A673 (cell line): ENCODE measurements around the gene CIZ1. TPM values are rescaled to one million over a fixed set of nuclear protein-coding genes. Genes with fewer than 3 reads are reported as not detected.

Experiments
- BruUV-seq: library from RNA; stranded (reverse); fragments of 400-500 nt; replicated peaks from 2 replicates; lab custom pipeline; 2021; lab: Mats Ljungman, UMichigan
- CTCF ChIA-PET: fragments of 300-600 bp; sonication (Branson Sonifier 250); formaldehyde crosslinking; loops from one replicate; lab custom pipeline; 2022; ENCODE audit warnings: antibody characterized with exemption; lab: Charles Lee
- POLR2A ChIA-PET: fragments of 300-600 bp; sonication (Branson Sonifier 250); formaldehyde crosslinking; loops from one replicate; lab custom pipeline; 2022; ENCODE audit warnings: antibody characterized with exemption; ENCODE audit not compliant: low non-redundant PET; lab: Charles Lee
- DNase-seq: peaks from one replicate; pipeline ENCODE4 v3.0.0-alpha.2; 2015; ENCODE audit warnings: low spot score
- H3K27ac ChIP-seq: fragments of 200-600 bp; sonication (generic); 2 replicates; pipeline ENCODE4 v1.5.1; 2016; ENCODE audit warnings: mixed run types, low read depth, mild to moderate bottlenecking, mixed read lengths, antibody characterized with exemption, low read length; ENCODE audit not compliant: poor library complexity, severe bottlenecking
- H3K27me3 ChIP-seq: fragments of 200-600 bp; sonication (generic); replicated peaks from 2 replicates; pipeline ENCODE4 v1.6.1; 2017; ENCODE audit warnings: mixed run types, low read depth, mild to moderate bottlenecking, mixed read lengths, antibody characterized with exemption, low read length; ENCODE audit not compliant: insufficient read depth, poor library complexity
- H3K36me3 ChIP-seq: fragments of 200-600 bp; sonication (generic); 2 replicates; pipeline ENCODE4 v1.6.1; 2016; ENCODE audit warnings: mixed run types, mild to moderate bottlenecking, mixed read lengths, antibody characterized with exemption, low read length; ENCODE audit not compliant: insufficient read depth, poor library complexity, severe bottlenecking
- H3K4me1 ChIP-seq: fragments of 200-600 bp; sonication (generic); 2 replicates; pipeline ENCODE4 v1.6.1; 2017; ENCODE audit warnings: mixed run types, mild to moderate bottlenecking, mixed read lengths, antibody characterized with exemption, low read length; ENCODE audit not compliant: insufficient read depth, poor library complexity, severe bottlenecking
- H3K4me3 ChIP-seq: fragments of 200-600 bp; sonication (generic); 2 replicates; pipeline ENCODE4 v1.5.1; 2016; ENCODE audit warnings: low read depth, mixed run types, mild to moderate bottlenecking, mixed read lengths, low read length; ENCODE audit not compliant: poor library complexity, severe bottlenecking
- H3K9me3 ChIP-seq: fragments of 200-600 bp; sonication (generic); 2 replicates; pipeline ENCODE4 v1.6.1; 2016; ENCODE audit warnings: mixed run types, low read depth, mild to moderate bottlenecking, mixed read lengths, antibody characterized with exemption, low read length; ENCODE audit not compliant: poor library complexity, severe bottlenecking
- EZH2 ChIP-seq: fragments of 200-600 bp; sonication (generic); IDR thresholded peaks from 2 replicates; pipeline ENCODE4 v1.6.1; 2017; ENCODE audit warnings: borderline replicate concordance, low read depth, mild to moderate bottlenecking, mixed read lengths, antibody characterized with exemption, low read length; ENCODE audit not compliant: poor library complexity, severe bottlenecking
- intact Hi-C: fragments of 100-400 bp; cut with micrococcal nuclease; formaldehyde crosslinking; loops from one replicate; pipeline ENCODE4 v1.10.0; 2022; ENCODE audit not compliant: unreplicated experiment
- total RNA-seq: library from RNA; stranded (reverse); gene quantifications from 2 replicates; pipeline ENCODE4 v1.2.3, GENCODE V29; 2021
- TF ChIP-seq, protein P1 (sequence below): fragments of 300-800, 200-600 bp; sonication (generic); conservative IDR thresholded peaks from 2 replicates; pipeline ENCODE4 v1.5.1; 2017; ENCODE audit warnings: low read depth, mild to moderate bottlenecking, antibody characterized with exemption, low read length, moderate library complexity, mixed read lengths

The CIZ1 gene
- total RNA-seq, 1 experiment from 2014 or later, result 158 TPM

DNA sequence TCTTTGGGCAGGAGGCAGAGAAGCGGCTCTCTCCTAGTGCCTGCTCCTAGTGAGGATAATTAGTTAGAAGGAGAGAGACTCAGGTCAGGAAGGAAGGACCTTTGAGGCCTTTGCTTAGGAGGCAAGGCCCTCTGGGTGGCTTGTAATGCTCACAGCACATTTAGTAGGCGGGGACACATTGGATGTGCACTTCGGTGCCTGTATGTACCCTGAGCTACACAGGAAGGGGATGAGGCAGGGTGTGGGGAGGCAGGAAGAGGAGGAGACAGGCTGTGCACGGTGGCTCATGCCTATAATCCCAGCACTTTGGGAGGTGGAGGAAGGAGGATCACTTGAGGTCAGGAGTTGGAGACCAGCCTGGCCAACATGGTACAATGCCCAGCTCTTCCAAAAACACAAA, 49.3 kb downstream of the CIZ1 start:
- DNase-seq, result no peak
- ChIA-PET CTCF (no interaction called here), POLR2A (no interaction called here)
- intact Hi-C loops, result no loop called here
- Histone ChIP-seq H3K4me3 (no peak overlapping the region), H3K9me3 (no peaks in the 10 kb centered on the region), H3K4me1 (no peaks in the 10 kb centered on the region), H3K27me3 (no peaks in the 10 kb centered on the region), H3K36me3 (no peaks in the 10 kb centered on the region), H3K27ac (no peak overlapping the region)
- TF ChIP-seq, protein P1, sequence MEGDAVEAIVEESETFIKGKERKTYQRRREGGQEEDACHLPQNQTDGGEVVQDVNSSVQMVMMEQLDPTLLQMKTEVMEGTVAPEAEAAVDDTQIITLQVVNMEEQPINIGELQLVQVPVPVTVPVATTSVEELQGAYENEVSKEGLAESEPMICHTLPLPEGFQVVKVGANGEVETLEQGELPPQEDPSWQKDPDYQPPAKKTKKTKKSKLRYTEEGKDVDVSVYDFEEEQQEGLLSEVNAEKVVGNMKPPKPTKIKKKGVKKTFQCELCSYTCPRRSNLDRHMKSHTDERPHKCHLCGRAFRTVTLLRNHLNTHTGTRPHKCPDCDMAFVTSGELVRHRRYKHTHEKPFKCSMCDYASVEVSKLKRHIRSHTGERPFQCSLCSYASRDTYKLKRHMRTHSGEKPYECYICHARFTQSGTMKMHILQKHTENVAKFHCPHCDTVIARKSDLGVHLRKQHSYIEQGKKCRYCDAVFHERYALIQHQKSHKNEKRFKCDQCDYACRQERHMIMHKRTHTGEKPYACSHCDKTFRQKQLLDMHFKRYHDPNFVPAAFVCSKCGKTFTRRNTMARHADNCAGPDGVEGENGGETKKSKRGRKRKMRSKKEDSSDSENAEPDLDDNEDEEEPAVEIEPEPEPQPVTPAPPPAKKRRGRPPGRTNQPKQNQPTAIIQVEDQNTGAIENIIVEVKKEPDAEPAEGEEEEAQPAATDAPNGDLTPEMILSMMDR, result no peak
- TF ChIP-seq EZH2, result no peak
- no TSS peak for BruUV-seq

DNA sequence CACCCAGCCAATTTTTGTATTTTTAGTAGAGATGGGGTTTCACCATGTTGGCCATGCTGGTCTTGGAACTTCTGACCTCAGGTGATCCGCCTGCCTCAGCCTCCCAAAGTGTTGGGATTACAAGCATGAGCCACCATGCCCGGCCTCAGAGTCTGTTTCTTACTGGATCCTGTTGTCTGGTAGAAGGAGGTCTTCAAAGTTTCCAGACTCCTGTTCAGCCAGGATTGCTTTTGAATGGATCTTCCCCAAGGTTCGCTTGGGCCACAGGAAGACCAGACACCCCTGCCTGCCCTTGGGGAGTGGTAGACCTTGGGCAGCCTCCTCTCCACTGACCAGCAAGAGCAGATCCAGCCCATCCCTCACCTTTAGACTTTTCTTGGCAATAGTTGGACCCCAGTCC, 49.8 kb downstream of the CIZ1 start:
- no peak for DNase-seq
- BruUV-seq, result no TSS peak
- H3K9me3 ChIP-seq, result no peaks in the 10 kb centered on the region
- POLR2A ChIA-PET, result no interaction called here
- no peaks in the 10 kb centered on the region for H3K36me3 ChIP-seq
- intact Hi-C loops, result no loop called here
- H3K27ac ChIP-seq, result no peak overlapping the region
- no peaks in the 10 kb centered on the region for H3K27me3 ChIP-seq
- TF ChIP-seq, protein P1, result no peak
- no peaks in the 10 kb centered on the region for H3K4me1 ChIP-seq
- H3K4me3 ChIP-seq, result no peak overlapping the region
- CTCF ChIA-PET, result interaction anchor here (0.6 kb wide), 1 partner anchor 146 kb away, joined by 3 read pairs; no protein-coding TSS in a partner anchor

DNA sequence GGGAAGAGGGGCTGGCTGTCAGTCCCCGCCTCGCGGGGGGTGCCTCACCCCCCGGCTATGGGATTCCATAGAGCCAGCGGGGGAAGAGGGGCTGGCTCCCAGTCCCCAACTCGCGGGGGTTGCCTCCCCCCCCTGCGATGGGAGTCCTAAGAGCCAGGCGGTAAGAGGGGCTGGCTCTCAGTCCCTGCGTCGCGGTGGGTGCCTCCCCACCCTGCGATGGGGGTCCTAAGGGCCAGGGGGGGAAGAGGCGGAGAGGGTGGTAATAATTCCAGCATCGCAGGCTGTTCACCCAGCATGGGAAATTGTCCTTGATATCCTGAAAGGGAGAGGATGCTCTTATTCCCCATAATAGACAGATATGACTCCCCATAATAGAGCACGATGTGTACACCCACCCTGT, 51.8 kb downstream of the CIZ1 start:
- Histone ChIP-seq H3K27me3 (no peaks in the 10 kb centered on the region), H3K27ac (no peak overlapping the region), H3K9me3 (no peaks in the 10 kb centered on the region), H3K4me3 (no peak overlapping the region), H3K4me1 (no peaks in the 10 kb centered on the region), H3K36me3 (no peaks in the 10 kb centered on the region)
- no peak for DNase-seq
- ChIA-PET CTCF (no interaction called here), POLR2A (no interaction called here)
- TF ChIP-seq, protein P1, result no peak
- no peak for TF ChIP-seq EZH2
- BruUV-seq, result no TSS peak
- intact Hi-C loops, result no loop called here
